GM23338 (cell line): ENCODE results near the gene TWIST2. TPM values are rescaled to one million over a fixed set of nuclear protein-coding genes. Genes with fewer than 3 reads are reported as not detected.

ENCODE experiments used
- ATAC-seq: fragments of 200-7000 bp; cut with Tn5 transposase; 3 replicates; pipeline ENCODE4 v1.9.1; 2020
- DNase-seq: peaks from one replicate; pipeline ENCODE4 v3.0.0-alpha.2; 2015; ENCODE audit warnings: low spot score
- H2AFZ ChIP-seq: fragments of 200-600 bp; sonication (generic); 2 replicates; pipeline ENCODE4 v1.8.0; 2016; ENCODE audit warnings: antibody characterized with exemption, mild to moderate bottlenecking, moderate library complexity
- H3F3A ChIP-seq: fragments of 200-600 bp; sonication (generic); replicated peaks from 2 replicates; pipeline ENCODE4 v1.8.0; 2017; ENCODE audit warnings: antibody characterized with exemption, mixed run types, low read depth
- H3K27ac ChIP-seq: fragments of 200-600 bp; sonication (generic); 2 replicates; pipeline ENCODE4 v1.6.1; 2016; ENCODE audit warnings: low read depth
- H3K27me3 ChIP-seq: fragments of 200-600 bp; sonication (generic); 2 replicates; pipeline ENCODE4 v1.8.0; 2016; ENCODE audit warnings: mild to moderate bottlenecking, mixed run types, moderate library complexity; ENCODE audit not compliant: insufficient read depth
- H3K36me3 ChIP-seq: fragments of 200-600 bp; sonication (generic); 2 replicates; pipeline ENCODE4 v1.8.0; 2016; ENCODE audit warnings: mild to moderate bottlenecking; ENCODE audit not compliant: insufficient read depth
- H3K4me1 ChIP-seq: fragments of 200-600 bp; sonication (generic); 2 replicates; pipeline ENCODE4 v1.8.0; 2016; ENCODE audit warnings: mild to moderate bottlenecking, moderate library complexity; ENCODE audit not compliant: insufficient read depth
- H3K4me2 ChIP-seq: fragments of 200-600 bp; sonication (generic); 2 replicates; pipeline ENCODE4 v1.7.1; 2017; ENCODE audit warnings: mixed run types
- H3K4me3 ChIP-seq: fragments of 200-600 bp; sonication (generic); 2 replicates; pipeline ENCODE4 v1.6.1; 2016; ENCODE audit warnings: mixed run types
- H3K79me2 ChIP-seq: fragments of 200-600 bp; sonication (generic); replicated peaks from 2 replicates; pipeline ENCODE4 v1.8.0; 2017; ENCODE audit warnings: mild to moderate bottlenecking; ENCODE audit not compliant: insufficient read depth
- H3K9me2 ChIP-seq: fragments of 200-600 bp; sonication (generic); 2 replicates; pipeline ENCODE4 v1.8.0; 2017; ENCODE audit not compliant: insufficient read depth
- H4K20me1 ChIP-seq: fragments of 200-600 bp; sonication (generic); replicated peaks from 2 replicates; pipeline ENCODE4 v1.8.0; 2017; ENCODE audit warnings: mild to moderate bottlenecking; ENCODE audit not compliant: insufficient read depth
- H3K27ac Mint-ChIP-seq: 2 replicates; pipeline ENCODE4 v1.8.0; 2020; ENCODE audit warnings: inconsistent platforms, mild to moderate bottlenecking, moderate library complexity, mixed read lengths
- H3K27me3 Mint-ChIP-seq: 3 replicates; pipeline ENCODE4 v1.8.0; 2022; ENCODE audit warnings: low read depth, mild to moderate bottlenecking, moderate library complexity, mixed read lengths, inconsistent platforms; ENCODE audit not compliant: insufficient read depth, poor library complexity
- H3K36me3 Mint-ChIP-seq: 3 replicates; pipeline ENCODE4 v1.8.0; 2021; ENCODE audit warnings: low read depth, mild to moderate bottlenecking, inconsistent platforms, moderate library complexity, mixed read lengths
- H3K4me1 Mint-ChIP-seq: 3 replicates; pipeline ENCODE4 v1.8.0; 2020; ENCODE audit warnings: mild to moderate bottlenecking, inconsistent platforms, mixed read lengths
- H3K4me3 Mint-ChIP-seq: 3 replicates; pipeline ENCODE4 v1.8.0; 2021; ENCODE audit warnings: moderate library complexity, mild to moderate bottlenecking, inconsistent platforms, mixed read lengths
- H3K9me3 Mint-ChIP-seq: 3 replicates; pipeline ENCODE4 v1.8.0; 2020; ENCODE audit warnings: moderate library complexity, mild to moderate bottlenecking, inconsistent platforms, mixed read lengths
- CREB1 ChIP-seq: fragments of 250-450 bp; sonication (Bioruptor Pico); IDR thresholded peaks from 2 replicates; pipeline ENCODE4 v1.5.0; 2020; ENCODE audit warnings: low read depth, mild to moderate bottlenecking, moderate library complexity
- CTCF ChIP-seq, 2 experiments: fragments of 200-600 bp in 1 of 2; sonication (generic) in 1 of 2; conservative IDR thresholded peaks; 2 replicates each; pipeline versions ENCODE4 v1.5.1 to v1.6.1; 2016 to 2017; ENCODE audit warnings: antibody characterized with exemption in 2 of 2, low read depth in 2 of 2, mild to moderate bottlenecking in 2 of 2, moderate library complexity in 1 of 2
- ETS1 ChIP-seq: IDR thresholded peaks from 2 replicates; pipeline ENCODE4 v1.6.1; 2016; ENCODE audit warnings: antibody characterized with exemption
- EZH2phosphoT487 ChIP-seq: fragments of 200-600 bp; sonication (generic); IDR thresholded peaks from one replicate; pipeline ENCODE4 v1.8.1; 2018; ENCODE audit warnings: antibody characterized with exemption; ENCODE audit not compliant: unreplicated experiment
- JUNB ChIP-seq: IDR thresholded peaks from one replicate; pipeline ENCODE4 v1.6.1; 2016; ENCODE audit warnings: antibody characterized with exemption; ENCODE audit not compliant: unreplicated experiment
- NANOG ChIP-seq: IDR thresholded peaks from 2 replicates; pipeline ENCODE4 v1.6.1; 2016; ENCODE audit warnings: antibody characterized with exemption, borderline replicate concordance
- POLR2AphosphoS5 ChIP-seq: IDR thresholded peaks from 2 replicates; pipeline ENCODE4 v1.6.1; 2016; ENCODE audit warnings: antibody characterized with exemption, low read depth
- STAT1 ChIP-seq: IDR thresholded peaks from one replicate; pipeline ENCODE4 v1.6.1; 2016; ENCODE audit warnings: antibody characterized with exemption; ENCODE audit not compliant: unreplicated experiment
- ZNF114 ChIP-seq: fragments of 250-450 bp; sonication (Bioruptor Pico); IDR thresholded peaks from 2 replicates; pipeline ENCODE4 v1.5.0; 2020; ENCODE audit warnings: mild to moderate bottlenecking, moderate library complexity
- polyA plus RNA-seq: library from polyadenylated mRNA; unstranded; fragments of >200 nt; fragmentation: Nextera tagmentation; extraction: Ambion mirVana; gene quantifications from 2 replicates; pipeline ENCODE4 v1.2.1, GENCODE V29; 2016
- total RNA-seq: library from RNA; depleted of rRNA; stranded (reverse); fragments of >200 nt; shearing (Covaris generic); gene quantifications from 2 replicates; pipeline ENCODE4 v1.2.3, GENCODE V29; 2014
- TF ChIP-seq, protein P1 (sequence below): fragments of 250-450 bp; sonication (Bioruptor Pico); IDR thresholded peaks from 2 replicates; pipeline ENCODE4 v1.5.0; 2020; ENCODE audit warnings: mild to moderate bottlenecking, moderate library complexity
- TF ChIP-seq, protein P2 (sequence below): IDR thresholded peaks from one replicate; pipeline ENCODE4 v1.6.1; 2018; ENCODE audit warnings: antibody characterized with exemption; ENCODE audit not compliant: unreplicated experiment

The TWIST2 gene
- total and polyA plus RNA-seq, 2 experiments from 2014 or later = 7.0 to 12.5 TPM

- TF ChIP-seq, protein P1, sequence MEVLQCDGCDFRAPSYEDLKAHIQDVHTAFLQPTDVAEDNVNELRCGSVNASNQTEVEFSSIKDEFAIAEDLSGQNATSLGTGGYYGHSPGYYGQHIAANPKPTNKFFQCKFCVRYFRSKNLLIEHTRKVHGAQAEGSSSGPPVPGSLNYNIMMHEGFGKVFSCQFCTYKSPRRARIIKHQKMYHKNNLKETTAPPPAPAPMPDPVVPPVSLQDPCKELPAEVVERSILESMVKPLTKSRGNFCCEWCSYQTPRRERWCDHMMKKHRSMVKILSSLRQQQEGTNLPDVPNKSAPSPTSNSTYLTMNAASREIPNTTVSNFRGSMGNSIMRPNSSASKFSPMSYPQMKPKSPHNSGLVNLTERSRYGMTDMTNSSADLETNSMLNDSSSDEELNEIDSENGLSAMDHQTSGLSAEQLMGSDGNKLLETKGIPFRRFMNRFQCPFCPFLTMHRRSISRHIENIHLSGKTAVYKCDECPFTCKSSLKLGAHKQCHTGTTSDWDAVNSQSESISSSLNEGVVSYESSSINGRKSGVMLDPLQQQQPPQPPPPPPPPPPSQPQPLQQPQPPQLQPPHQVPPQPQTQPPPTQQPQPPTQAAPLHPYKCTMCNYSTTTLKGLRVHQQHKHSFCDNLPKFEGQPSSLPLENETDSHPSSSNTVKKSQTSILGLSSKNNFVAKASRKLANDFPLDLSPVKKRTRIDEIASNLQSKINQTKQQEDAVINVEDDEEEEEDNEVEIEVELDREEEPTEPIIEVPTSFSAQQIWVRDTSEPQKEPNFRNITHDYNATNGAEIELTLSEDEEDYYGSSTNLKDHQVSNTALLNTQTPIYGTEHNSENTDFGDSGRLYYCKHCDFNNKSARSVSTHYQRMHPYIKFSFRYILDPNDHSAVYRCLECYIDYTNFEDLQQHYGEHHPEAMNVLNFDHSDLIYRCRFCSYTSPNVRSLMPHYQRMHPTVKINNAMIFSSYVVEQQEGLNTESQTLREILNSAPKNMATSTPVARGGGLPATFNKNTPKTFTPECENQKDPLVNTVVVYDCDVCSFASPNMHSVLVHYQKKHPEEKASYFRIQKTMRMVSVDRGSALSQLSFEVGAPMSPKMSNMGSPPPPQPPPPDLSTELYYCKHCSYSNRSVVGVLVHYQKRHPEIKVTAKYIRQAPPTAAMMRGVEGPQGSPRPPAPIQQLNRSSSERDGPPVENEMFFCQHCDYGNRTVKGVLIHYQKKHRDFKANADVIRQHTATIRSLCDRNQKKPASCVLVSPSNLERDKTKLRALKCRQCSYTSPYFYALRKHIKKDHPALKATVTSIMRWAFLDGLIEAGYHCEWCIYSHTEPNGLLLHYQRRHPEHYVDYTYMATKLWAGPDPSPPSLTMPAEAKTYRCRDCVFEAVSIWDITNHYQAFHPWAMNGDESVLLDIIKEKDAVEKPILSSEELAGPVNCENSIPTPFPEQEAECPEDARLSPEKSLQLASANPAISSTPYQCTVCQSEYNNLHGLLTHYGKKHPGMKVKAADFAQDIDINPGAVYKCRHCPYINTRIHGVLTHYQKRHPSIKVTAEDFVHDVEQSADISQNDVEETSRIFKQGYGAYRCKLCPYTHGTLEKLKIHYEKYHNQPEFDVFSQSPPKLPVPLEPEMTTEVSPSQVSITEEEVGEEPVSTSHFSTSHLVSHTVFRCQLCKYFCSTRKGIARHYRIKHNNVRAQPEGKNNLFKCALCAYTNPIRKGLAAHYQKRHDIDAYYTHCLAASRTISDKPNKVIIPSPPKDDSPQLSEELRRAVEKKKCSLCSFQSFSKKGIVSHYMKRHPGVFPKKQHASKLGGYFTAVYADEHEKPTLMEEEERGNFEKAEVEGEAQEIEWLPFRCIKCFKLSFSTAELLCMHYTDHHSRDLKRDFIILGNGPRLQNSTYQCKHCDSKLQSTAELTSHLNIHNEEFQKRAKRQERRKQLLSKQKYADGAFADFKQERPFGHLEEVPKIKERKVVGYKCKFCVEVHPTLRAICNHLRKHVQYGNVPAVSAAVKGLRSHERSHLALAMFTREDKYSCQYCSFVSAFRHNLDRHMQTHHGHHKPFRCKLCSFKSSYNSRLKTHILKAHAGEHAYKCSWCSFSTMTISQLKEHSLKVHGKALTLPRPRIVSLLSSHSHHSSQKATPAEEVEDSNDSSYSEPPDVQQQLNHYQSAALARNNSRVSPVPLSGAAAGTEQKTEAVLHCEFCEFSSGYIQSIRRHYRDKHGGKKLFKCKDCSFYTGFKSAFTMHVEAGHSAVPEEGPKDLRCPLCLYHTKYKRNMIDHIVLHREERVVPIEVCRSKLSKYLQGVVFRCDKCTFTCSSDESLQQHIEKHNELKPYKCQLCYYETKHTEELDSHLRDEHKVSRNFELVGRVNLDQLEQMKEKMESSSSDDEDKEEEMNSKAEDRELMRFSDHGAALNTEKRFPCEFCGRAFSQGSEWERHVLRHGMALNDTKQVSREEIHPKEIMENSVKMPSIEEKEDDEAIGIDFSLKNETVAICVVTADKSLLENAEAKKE (CRISPR knock-in tag) = no peak
- no peak for TF ChIP-seq ZNF114 (CRISPR knock-in tag)
- TF ChIP-seq POLR2AphosphoS5 = no peak
- no peak for TF ChIP-seq NANOG
- TF ChIP-seq, protein P2, sequence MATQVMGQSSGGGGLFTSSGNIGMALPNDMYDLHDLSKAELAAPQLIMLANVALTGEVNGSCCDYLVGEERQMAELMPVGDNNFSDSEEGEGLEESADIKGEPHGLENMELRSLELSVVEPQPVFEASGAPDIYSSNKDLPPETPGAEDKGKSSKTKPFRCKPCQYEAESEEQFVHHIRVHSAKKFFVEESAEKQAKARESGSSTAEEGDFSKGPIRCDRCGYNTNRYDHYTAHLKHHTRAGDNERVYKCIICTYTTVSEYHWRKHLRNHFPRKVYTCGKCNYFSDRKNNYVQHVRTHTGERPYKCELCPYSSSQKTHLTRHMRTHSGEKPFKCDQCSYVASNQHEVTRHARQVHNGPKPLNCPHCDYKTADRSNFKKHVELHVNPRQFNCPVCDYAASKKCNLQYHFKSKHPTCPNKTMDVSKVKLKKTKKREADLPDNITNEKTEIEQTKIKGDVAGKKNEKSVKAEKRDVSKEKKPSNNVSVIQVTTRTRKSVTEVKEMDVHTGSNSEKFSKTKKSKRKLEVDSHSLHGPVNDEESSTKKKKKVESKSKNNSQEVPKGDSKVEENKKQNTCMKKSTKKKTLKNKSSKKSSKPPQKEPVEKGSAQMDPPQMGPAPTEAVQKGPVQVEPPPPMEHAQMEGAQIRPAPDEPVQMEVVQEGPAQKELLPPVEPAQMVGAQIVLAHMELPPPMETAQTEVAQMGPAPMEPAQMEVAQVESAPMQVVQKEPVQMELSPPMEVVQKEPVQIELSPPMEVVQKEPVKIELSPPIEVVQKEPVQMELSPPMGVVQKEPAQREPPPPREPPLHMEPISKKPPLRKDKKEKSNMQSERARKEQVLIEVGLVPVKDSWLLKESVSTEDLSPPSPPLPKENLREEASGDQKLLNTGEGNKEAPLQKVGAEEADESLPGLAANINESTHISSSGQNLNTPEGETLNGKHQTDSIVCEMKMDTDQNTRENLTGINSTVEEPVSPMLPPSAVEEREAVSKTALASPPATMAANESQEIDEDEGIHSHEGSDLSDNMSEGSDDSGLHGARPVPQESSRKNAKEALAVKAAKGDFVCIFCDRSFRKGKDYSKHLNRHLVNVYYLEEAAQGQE = no peak
These were observed 3.9 kb downstream of the TWIST2 start (continued) for GRCh38 chr2:238851761-238852160.

DNA sequence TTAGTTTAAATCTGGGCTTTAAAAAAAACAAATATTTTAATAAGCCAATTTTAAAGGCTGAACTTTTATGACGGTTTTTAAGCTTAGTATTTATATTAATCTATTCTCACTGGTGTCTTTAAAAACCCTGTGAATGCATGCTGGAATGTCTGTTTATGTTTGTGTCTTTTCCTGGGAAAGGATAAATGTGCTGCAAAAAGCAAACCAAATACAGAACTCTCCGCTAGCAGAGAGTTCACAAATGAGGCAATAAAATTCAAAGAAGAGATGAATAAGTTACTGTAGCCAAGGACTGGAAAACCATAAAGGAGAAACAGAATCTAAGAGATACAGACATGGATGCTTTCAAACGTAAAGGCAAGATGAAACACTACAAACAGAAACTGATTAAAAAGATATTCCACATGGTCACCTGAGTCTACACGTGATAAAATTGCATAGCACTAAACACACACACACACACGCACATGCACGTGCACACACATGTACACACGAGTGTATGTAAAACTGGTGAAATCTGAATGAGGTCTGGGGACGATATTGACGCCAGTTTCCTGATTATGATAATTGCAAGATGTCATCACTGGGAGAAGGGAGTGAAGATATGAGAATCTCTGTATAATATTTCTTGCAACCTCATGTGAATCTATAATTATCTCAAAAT lies 4.5 kb downstream of the TWIST2 start:
- ATAC-seq = no peak
- TF ChIP-seq EZH2phosphoT487 = no peak
- TF ChIP-seq ETS1 = no peak
- TF ChIP-seq JUNB = no peak
- no peak for TF ChIP-seq STAT1
- TF ChIP-seq CTCF (conservative IDR thresholded peaks at IDR 0.05; ENCODE audit: low read depth in 2 of 2) = no peak
- TF ChIP-seq POLR2AphosphoS5 = no peak
- TF ChIP-seq ZNF114 (CRISPR knock-in tag) = no peak
- TF ChIP-seq CREB1 (CRISPR knock-in tag) = no peak

More for the DNA sequence above, 4.5 kb downstream of the TWIST2 start:
- Mint-ChIP-seq H3K36me3 (no peaks in the 10 kb centered on the region), H3K27me3 (peaks cover 37% of the 10 kb centered on the region), H3K4me1 (peaks cover 16% of the 10 kb centered on the region), H3K27ac (no peak overlapping the region), H3K4me3 (no peak overlapping the region), H3K9me3 (no peaks in the 10 kb centered on the region)
- Histone ChIP-seq H3F3A (no peaks in the 10 kb centered on the region), H3K27ac (no peak overlapping the region), H3K9me2 (no peaks in the 10 kb centered on the region), H3K4me1 (peaks cover 12% of the 10 kb centered on the region), H3K27me3 (peaks cover 52% of the 10 kb centered on the region), H3K4me3 (no peak overlapping the region), H3K79me2 (peaks cover 4% of the 10 kb centered on the region; the same call in 1 of the 2 replicates), H3K36me3 (no peaks in the 10 kb centered on the region), H4K20me1 (peaks cover 19% of the 10 kb centered on the region), H3K4me2 (no peak overlapping the region), H2AFZ (no peak overlapping the region)
- no peak for DNase-seq
